GM23248 (cell line): ENCODE measurements around the gene ZNF681.

ENCODE experiments used
- EZH2 ChIP-seq: fragments of 200-600 bp; sonication (generic); IDR thresholded peaks from 2 replicates; pipeline ENCODE4 v1.6.1; 2018; ENCODE audit warnings: antibody characterized with exemption, mild to moderate bottlenecking; ENCODE audit not compliant: insufficient read depth, poor library complexity, severe bottlenecking
- EZH2phosphoT487 ChIP-seq: fragments of 200-600 bp; sonication (generic); IDR thresholded peaks from 2 replicates; pipeline ENCODE4 v1.6.1; 2018; ENCODE audit warnings: antibody characterized with exemption, moderate library complexity, mild to moderate bottlenecking, low read depth; ENCODE audit not compliant: insufficient read depth

DNA sequence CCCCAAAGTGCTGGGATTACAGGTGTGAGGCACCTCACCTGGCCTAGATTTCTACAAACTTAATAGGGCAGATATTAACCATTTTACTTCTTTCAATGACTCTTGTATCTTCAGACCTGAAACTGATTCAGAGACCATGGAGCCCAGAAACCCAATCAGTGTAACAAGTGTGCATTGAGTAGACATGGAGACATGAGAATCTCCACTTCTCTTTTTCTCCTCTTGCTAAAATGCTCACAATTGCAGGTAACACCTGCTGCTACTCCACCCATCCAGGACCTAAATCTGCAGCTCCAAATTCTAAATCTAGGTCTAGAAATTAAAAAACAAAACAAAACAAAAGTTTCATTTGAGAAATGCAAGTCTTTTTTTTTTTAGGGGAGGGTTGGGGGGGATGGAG lies 42.2 kb upstream of the ZNF681 start:
- TF ChIP-seq EZH2 (no peak), EZH2phosphoT487 (no peak)
